Loucy (cell line): ENCODE results near the gene PTPRN2.

Experiments used
- H2AFZ ChIP-seq: fragments of 200-600 bp; sonication (generic); 2 replicates; pipeline ENCODE4 v1.6.0; 2016; ENCODE audit warnings: antibody characterized with exemption, mild to moderate bottlenecking, low read length, moderate library complexity
- H3F3A ChIP-seq: fragments of 200-600 bp; 2 replicates; pipeline ENCODE4 v1.6.0; 2016; ENCODE audit warnings: antibody characterized with exemption, low read depth, mild to moderate bottlenecking
- H3K27me3 ChIP-seq: fragments of 200-600 bp; sonication (generic); 2 replicates; pipeline ENCODE4 v1.6.1; 2014; ENCODE audit warnings: low read length, mild to moderate bottlenecking; ENCODE audit not compliant: insufficient read depth, poor library complexity, severe bottlenecking
- H3K36me3 ChIP-seq: fragments of 200-600 bp; sonication (generic); 2 replicates; pipeline ENCODE4 v1.6.1; 2016; ENCODE audit warnings: low read length; ENCODE audit not compliant: insufficient read depth
- H3K4me1 ChIP-seq: fragments of 200-600 bp; sonication (generic); 2 replicates; pipeline ENCODE4 v1.5.1; 2014; ENCODE audit warnings: low read length, mild to moderate bottlenecking; ENCODE audit not compliant: insufficient read depth, poor library complexity, severe bottlenecking
- H3K4me2 ChIP-seq: fragments of 200-600 bp; sonication (generic); 2 replicates; pipeline ENCODE4 v1.6.0; 2014; ENCODE audit warnings: antibody characterized with exemption, low read length, low read depth, mild to moderate bottlenecking; ENCODE audit not compliant: poor library complexity, severe bottlenecking
- H3K4me3 ChIP-seq: fragments of 200-600 bp; sonication (generic); 2 replicates; pipeline ENCODE4 v1.5.1; 2014; ENCODE audit warnings: low read length, mild to moderate bottlenecking, mixed read lengths; ENCODE audit not compliant: poor library complexity, severe bottlenecking
- H3K79me2 ChIP-seq: fragments of 200-600 bp; sonication (generic); 2 replicates; pipeline ENCODE4 v1.6.1; 2014; ENCODE audit warnings: low read length; ENCODE audit not compliant: insufficient read depth
- H3K9ac ChIP-seq: fragments of 200-600 bp; sonication (generic); 2 replicates; pipeline ENCODE4 v1.6.0; 2014; ENCODE audit warnings: mild to moderate bottlenecking, low read depth, low read length, moderate library complexity; ENCODE audit not compliant: poor library complexity, severe bottlenecking
- H3K9me2 ChIP-seq: fragments of 200-600 bp; sonication (generic); replicated peaks from 2 replicates; pipeline ENCODE4 v1.6.1; 2016; ENCODE audit warnings: low read depth, low read length, mixed read lengths
- H3K9me3 ChIP-seq: fragments of 200-600 bp; sonication (generic); 2 replicates; pipeline ENCODE4 v1.6.1; 2014; ENCODE audit warnings: mild to moderate bottlenecking, antibody characterized with exemption, low read length, low read depth; ENCODE audit not compliant: insufficient read depth
- H4K20me1 ChIP-seq: fragments of 200-600 bp; sonication (generic); 2 replicates; pipeline ENCODE4 v1.6.0; 2014; ENCODE audit warnings: antibody characterized with exemption, low read length, mild to moderate bottlenecking; ENCODE audit not compliant: insufficient read depth, poor library complexity, severe bottlenecking
- CTCF ChIP-seq: fragments of 200-600 bp; sonication (generic); conservative IDR thresholded peaks from 2 replicates; pipeline ENCODE4 v1.5.1; 2014; ENCODE audit warnings: mild to moderate bottlenecking, antibody characterized with exemption, low read length
- EZH2phosphoT487 ChIP-seq: fragments of 200-600 bp; IDR thresholded peaks from 2 replicates; pipeline ENCODE4 v1.6.1; 2018; ENCODE audit warnings: antibody characterized with exemption, mild to moderate bottlenecking, moderate library complexity, borderline replicate concordance

PTPRN2 gene

GRCh38 chr7:158110661-158111048 is 477.0 kb downstream of the PTPRN2 start:
- TF ChIP-seq CTCF: no peak
- no peak for TF ChIP-seq EZH2phosphoT487
- peaks cover 28% of the 10 kb centered on the region; the same call in 1 of the 2 replicates for H3K9me3 ChIP-seq
- no peaks in the 10 kb centered on the region for H3K9me2 ChIP-seq
- no peak overlapping the region for H2AFZ ChIP-seq
- no peak overlapping the region for H3K4me3 ChIP-seq
- no peaks in the 10 kb centered on the region for H3K4me1 ChIP-seq
- H3F3A ChIP-seq: no peaks in the 10 kb centered on the region
- no peak overlapping the region for H3K9ac ChIP-seq
- H3K4me2 ChIP-seq: no peak overlapping the region
- H3K36me3 ChIP-seq: no peaks in the 10 kb centered on the region
- no peaks in the 10 kb centered on the region for H3K27me3 ChIP-seq
- no peaks in the 10 kb centered on the region for H3K79me2 ChIP-seq
- no peaks in the 10 kb centered on the region for H4K20me1 ChIP-seq

GRCh38 chr7:158110034-158110590 is 477.5 kb downstream of the PTPRN2 start:
- Histone ChIP-seq H3F3A (no peaks in the 10 kb centered on the region), H3K9ac (no peak overlapping the region), H3K9me2 (no peaks in the 10 kb centered on the region), H3K4me2 (no peak overlapping the region), H3K9me3 (peaks cover 27% of the 10 kb centered on the region; the same call in 1 of the 2 replicates), H3K79me2 (no peaks in the 10 kb centered on the region), H2AFZ (no peak overlapping the region), H3K27me3 (no peaks in the 10 kb centered on the region), H3K36me3 (no peaks in the 10 kb centered on the region), H3K4me1 (no peaks in the 10 kb centered on the region), H4K20me1 (no peaks in the 10 kb centered on the region), H3K4me3 (no peak overlapping the region)
- TF ChIP-seq EZH2phosphoT487 (no peak), CTCF (no peak)

- Histone ChIP-seq H3F3A (no peaks in the 10 kb centered on the region), H3K27me3 (no peaks in the 10 kb centered on the region), H3K4me2 (no peak overlapping the region), H3K4me3 (no peak overlapping the region), H2AFZ (no peak overlapping the region), H4K20me1 (no peaks in the 10 kb centered on the region), H3K36me3 (no peaks in the 10 kb centered on the region), H3K9me3 (peaks cover 22% of the 10 kb centered on the region; the same call in 1 of the 2 replicates), H3K9ac (no peak overlapping the region), H3K9me2 (no peaks in the 10 kb centered on the region), H3K4me1 (no peaks in the 10 kb centered on the region), H3K79me2 (no peaks in the 10 kb centered on the region)
- TF ChIP-seq CTCF (no peak), EZH2phosphoT487 (no peak)
Observed at GRCh38 chr7:158109364-158110033, 478.1 kb downstream of the PTPRN2 start.
